ENCODE measurements around the gene CMC2. TPM values are rescaled to one million over a fixed set of nuclear protein-coding genes. Genes with fewer than 3 reads are reported as not detected.

CMC2 gene
- total RNA-seq, 1 donor from 2014 or later: 6.6 TPM

DNA sequence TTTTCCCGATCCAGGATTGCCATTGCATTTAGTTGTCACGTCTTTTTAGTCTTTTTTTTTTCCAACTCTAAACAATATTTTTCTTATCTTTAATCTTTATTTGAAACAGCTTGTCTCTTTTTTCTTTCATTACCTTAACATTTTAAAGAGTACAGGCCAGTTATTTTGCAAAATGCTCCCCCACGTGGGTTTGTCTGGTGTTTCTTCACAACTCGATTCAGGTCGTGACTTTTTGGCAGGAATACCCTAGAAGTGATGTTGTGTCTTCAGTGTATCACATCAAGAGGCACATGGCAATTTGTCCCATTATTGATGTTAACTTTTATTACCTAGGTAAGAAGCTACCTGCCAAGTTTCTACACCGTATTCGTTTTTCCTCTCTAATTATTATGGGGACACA lies 17.9 kb downstream of the CMC2 start:
- intact Hi-C loops (cut with DNase I): no loop called here
- H3K27me3 ChIP-seq: no peaks in the 10 kb centered on the region
- H3K4me3 ChIP-seq: no peak overlapping the region
- H3K36me3 ChIP-seq: no peaks in the 10 kb centered on the region
- TF ChIP-seq POLR2A (IDR thresholded peaks at IDR 0.05): no peak
- TF ChIP-seq POLR2AphosphoS5 (IDR thresholded peaks at IDR 0.05; ENCODE audit: insufficient read depth in 1 of 2, low read depth in 1 of 2): no peak
- TF ChIP-seq CTCF (IDR thresholded peaks at IDR 0.05): no peak
- no peak for DNase-seq (ENCODE audit: extremely low spot score in 2 of 2)
- no peak overlapping the region for H3K27ac ChIP-seq
- H3K4me1 ChIP-seq: no peaks in the 10 kb centered on the region
- H3K9me3 ChIP-seq: no peaks in the 10 kb centered on the region

GRCh38 chr16:80986557-80986956 lies 20.1 kb downstream of the CMC2 start:
- TF ChIP-seq POLR2A (IDR thresholded peaks at IDR 0.05) (no peak), CTCF (IDR thresholded peaks at IDR 0.05) (no peak), POLR2AphosphoS5 (IDR thresholded peaks at IDR 0.05; ENCODE audit: insufficient read depth in 1 of 2, low read depth in 1 of 2) (no peak)
- Histone ChIP-seq H3K9me3 (no peaks in the 10 kb centered on the region), H3K36me3 (no peaks in the 10 kb centered on the region), H3K27ac (no peak overlapping the region), H3K4me3 (no peak overlapping the region), H3K27me3 (no peaks in the 10 kb centered on the region), H3K4me1 (no peaks in the 10 kb centered on the region)
- intact Hi-C loops (cut with DNase I): no loop called here
- DNase-seq (ENCODE audit: extremely low spot score in 2 of 2): no peak

- intact Hi-C loops (cut with DNase I): no loop called here
- Histone ChIP-seq H3K4me3 (no peak overlapping the region), H3K27ac (no peak overlapping the region)
These were observed 21.1 kb downstream of the CMC2 start for GRCh38 chr16:80985611-80986010.

GRCh38 chr16:80984124-80984892 lies 22.4 kb downstream of the CMC2 start:
- Histone ChIP-seq H3K4me3 (no peak overlapping the region), H3K9me3 (no peaks in the 10 kb centered on the region), H3K36me3 (peaks cover 0 to 14% of the 10 kb centered on the region in 2 donors), H3K27me3 (no peaks in the 10 kb centered on the region), H3K27ac (no peak overlapping the region), H3K4me1 (no peaks in the 10 kb centered on the region)
- intact Hi-C loops (cut with DNase I): no loop called here
- TF ChIP-seq POLR2A (IDR thresholded peaks at IDR 0.05): no peak
- no peak for TF ChIP-seq POLR2AphosphoS5 (IDR thresholded peaks at IDR 0.05; ENCODE audit: insufficient read depth in 1 of 2, low read depth in 1 of 2)
- DNase-seq (ENCODE audit: extremely low spot score in 2 of 2): no peak

More at GRCh38 chr16:80985611-80986010, 21.1 kb downstream of the CMC2 start:
- TF ChIP-seq POLR2A (IDR thresholded peaks at IDR 0.05) (no peak), CTCF (IDR thresholded peaks at IDR 0.05) (no peak)
- Histone ChIP-seq H3K4me1 (no peaks in the 10 kb centered on the region), H3K9me3 (no peaks in the 10 kb centered on the region), H3K27me3 (no peaks in the 10 kb centered on the region), H3K36me3 (peaks cover 0 to 4% of the 10 kb centered on the region in 2 donors)
- no peak for DNase-seq (ENCODE audit: extremely low spot score in 2 of 2)

DNA sequence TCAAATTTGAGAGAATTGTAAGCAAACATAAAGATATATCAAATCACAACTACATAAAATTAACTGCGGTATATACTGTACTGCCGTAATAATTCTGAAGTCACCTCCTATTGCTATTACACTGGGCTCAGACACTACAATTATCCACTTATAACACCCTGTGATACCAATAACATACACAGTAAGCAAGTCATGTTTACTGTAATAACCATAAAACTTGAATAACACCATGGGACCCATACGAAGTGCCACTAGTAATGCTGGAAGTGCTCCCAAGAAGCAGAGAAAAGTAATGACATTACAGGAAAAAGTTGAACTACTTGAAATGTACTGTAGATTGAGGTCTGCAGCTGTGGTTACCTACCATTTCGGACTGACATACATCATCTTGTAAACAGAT lies 24.0 kb downstream of the CMC2 start:
- intact Hi-C loops (cut with DNase I): no loop called here
- no peaks in the 10 kb centered on the region for H3K9me3 ChIP-seq
- DNase-seq (ENCODE audit: extremely low spot score in 2 of 2): no peak
- H3K4me3 ChIP-seq: no peak overlapping the region
- no peak for TF ChIP-seq POLR2AphosphoS5 (IDR thresholded peaks at IDR 0.05; ENCODE audit: insufficient read depth in 1 of 2, low read depth in 1 of 2)
- no peak for TF ChIP-seq POLR2A (IDR thresholded peaks at IDR 0.05)
- no peak for TF ChIP-seq CTCF (IDR thresholded peaks at IDR 0.05)
- H3K36me3 ChIP-seq: peaks cover 0 to 17% of the 10 kb centered on the region in 2 donors
- H3K27me3 ChIP-seq: no peaks in the 10 kb centered on the region
- no peaks in the 10 kb centered on the region for H3K4me1 ChIP-seq
- no peak overlapping the region for H3K27ac ChIP-seq

Measured in vagina (tissue), 2 donors.